ENCODE measurements around the gene PTPN12.

Gene PTPN12

DNA sequence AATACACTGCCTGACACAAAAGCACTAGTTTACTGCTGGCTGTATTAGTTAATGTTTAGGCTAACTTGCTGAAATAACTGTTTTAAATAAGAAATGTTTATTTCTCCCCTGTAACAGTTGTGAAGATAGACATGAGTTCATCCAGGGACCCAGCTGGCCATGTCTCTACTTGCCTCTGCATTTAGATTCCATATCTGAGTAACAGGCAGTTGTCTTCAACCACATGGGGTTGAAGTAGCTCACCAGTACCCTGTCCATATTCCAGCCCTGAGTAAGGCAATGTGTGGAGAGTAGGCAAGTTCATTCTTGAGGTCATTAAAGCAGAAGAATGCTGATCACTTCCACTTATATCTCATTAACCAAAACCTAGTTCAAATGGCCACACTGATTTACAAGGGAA lies 128.1 kb downstream of the PTPN12 start:
- no peak for FAIRE-seq

GRCh38 chr7:77667459-77668086 lies 130.5 kb downstream of the PTPN12 start:
- no peak for FAIRE-seq

DNA sequence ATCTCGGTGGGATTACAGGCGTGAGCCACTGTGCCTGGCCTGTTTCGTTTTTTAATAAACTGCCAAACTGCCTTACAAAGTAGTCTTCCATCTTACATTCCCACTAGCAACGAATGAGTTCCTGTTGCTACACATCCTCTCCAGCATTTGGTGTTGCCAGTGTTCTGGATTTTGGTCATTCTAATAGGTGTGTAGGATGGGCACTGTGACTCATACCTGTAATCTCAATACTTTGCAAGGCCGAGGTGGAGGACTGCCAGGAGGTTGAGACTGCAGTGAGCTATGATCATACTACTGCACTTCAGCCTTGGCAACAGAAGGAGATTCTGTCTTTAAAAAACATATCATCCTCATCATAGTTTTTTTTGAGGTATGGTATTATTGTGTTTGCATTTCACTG lies 137.8 kb downstream of the PTPN12 start:
- FAIRE-seq = no peak

- FAIRE-seq = no peak
These were observed 142.5 kb downstream of the PTPN12 start for GRCh38 chr7:77679608-77680007.

DNA sequence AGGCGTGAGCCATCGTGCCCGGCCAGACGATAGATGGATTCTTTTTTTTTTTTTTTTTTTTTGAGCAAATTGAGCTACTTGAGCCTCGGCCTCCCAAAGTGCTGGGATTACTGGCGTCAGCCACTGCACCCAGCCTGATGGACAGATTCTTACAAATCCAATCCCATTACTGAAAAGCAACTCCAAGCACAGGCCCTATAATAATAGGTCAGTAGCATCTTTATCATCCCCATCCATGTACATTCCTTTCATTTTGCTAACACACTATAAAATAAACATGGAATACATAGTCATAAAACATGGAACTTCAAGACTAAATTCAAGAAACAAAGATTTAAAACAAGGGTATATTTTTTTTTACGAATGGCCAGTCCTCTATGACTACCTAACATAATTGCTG lies 143.2 kb downstream of the PTPN12 start:
- no peak for FAIRE-seq

DNA sequence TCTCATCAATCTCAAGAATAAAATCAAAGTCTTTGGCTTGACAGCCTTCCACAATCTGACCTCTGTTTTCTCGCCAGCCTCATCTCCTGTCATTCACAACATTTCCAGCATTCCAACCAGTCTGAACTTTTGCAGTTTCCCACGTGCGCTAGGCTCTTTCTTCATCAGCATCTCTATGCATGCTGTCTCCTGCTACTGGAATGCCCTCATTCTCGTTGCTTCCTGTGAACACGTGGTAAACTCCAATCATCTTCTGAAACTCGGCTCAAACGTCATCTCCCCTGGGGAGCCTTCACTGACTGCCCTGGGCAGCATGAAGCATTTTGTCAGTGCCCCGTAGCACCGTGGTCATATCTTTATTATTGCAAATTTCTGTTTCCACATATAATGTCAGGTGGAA lies 146.9 kb downstream of the PTPN12 start:
- FAIRE-seq = no peak

DNA sequence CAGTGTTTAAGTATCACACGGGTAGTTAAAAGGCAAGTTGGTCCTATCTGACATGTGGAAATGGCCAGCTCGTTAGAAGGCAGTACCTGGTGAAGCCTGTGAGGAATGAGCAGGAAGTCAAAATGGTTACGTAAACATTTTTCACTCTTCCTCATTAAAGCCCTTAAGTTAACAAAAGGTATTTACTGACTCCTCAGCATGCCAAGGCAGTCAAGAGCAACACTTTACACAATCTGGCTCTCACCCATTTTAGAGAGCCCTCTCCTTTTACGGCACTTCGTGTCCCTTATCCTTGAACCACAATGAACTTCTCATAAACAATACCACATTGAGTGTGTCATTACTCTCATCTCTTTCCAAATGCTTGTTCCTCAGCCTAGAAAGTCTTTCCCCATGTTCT lies 148.1 kb downstream of the PTPN12 start:
- peak; percentile 87 for FAIRE-seq

DNA sequence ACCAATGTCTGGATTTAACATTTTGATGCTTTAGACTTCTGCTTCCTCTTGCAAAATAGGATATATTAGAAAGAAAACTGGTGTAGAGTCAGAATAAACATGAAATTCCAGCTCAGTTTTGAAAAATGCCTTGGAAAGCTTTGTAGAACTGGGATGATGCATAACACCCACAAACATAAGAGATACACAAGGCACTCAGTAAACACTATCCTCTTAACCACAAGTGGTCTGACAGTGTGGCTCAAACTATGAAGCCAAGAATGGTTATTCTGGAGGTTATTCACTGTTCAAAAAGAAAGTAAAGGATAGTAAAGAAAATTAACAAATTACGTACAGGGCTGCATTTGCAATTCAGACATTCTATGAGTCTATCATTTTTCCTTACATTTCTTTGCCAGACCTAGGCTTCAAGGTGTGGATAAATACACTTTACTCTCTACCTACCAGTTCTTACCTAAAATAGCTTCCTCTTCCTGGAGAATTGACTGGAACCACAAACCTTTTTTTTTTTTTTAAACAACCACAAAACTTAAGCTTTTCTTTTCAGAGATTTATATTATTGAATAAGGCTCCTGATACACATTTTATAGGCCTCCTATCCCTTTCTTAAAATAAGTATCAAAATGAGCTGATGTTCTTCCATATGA lies 150.1 kb downstream of the PTPN12 start:
- FAIRE-seq = no peak

DNA sequence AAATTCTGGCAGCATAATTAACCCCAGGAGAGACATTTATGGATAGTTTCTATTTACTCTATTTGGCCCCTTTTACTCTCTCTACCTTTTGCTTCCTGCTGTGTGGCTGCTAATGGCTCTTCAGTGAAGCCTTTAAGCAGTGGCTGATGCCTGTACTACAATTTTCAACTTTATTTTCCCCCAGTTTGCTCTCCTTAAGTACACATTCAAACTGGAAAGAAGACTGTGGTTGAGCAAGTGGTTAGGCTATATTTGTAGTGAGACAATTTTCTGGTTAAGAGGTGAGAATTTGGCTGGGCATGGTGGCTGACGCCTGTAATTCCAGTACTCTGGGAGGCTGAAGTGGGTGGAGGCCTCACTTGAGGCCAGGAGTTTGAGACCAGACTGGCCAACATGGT lies 150.7 kb downstream of the PTPN12 start:
- FAIRE-seq = no peak
